Adrenal gland (tissue), 12 donors: ENCODE measurements around the gene ABI3BP. TPM values are rescaled to one million over a fixed set of nuclear protein-coding genes. Genes with fewer than 3 reads are reported as not detected.

ENCODE experiments used
- DNase-seq, 7 donors: peaks; one replicate each; pipeline ENCODE4 v3.0.0-alpha.2; 2019 to 2020
- H3K27ac ChIP-seq, 5 donors: fragments of 200-600 bp; sonication (generic) in 4 of 5; 1 replicate in 3 of 5; 2 replicates in 2 of 5; pipeline versions ENCODE4 v1.5.1 to v1.8.0; 2016 to 2020; ENCODE audit warnings: mild to moderate bottlenecking in 1 of 5
- H3K27me3 ChIP-seq: fragments of 200-600 bp; 2 replicates; pipeline ENCODE4 v1.8.0; 2021
- H3K36me3 ChIP-seq, 2 donors: fragments of 200-600 bp; replicated peaks in 1 of 2; 1 replicate in 1 of 2; 2 replicates in 1 of 2; pipeline versions ENCODE4 v1.5.1 to v1.8.0; 2018 to 2022
- H3K4me1 ChIP-seq, 2 donors: fragments of 200-600 bp; replicated peaks in 1 of 2; 1 replicate in 1 of 2; 2 replicates in 1 of 2; pipeline versions ENCODE4 v1.5.1 to v1.8.0; 2018 to 2021
- H3K4me3 ChIP-seq, 4 donors: fragments of 200-600 bp; sonication (generic) in 3 of 4; one replicate each; pipeline ENCODE4 v1.5.1; 2016 to 2018
- H3K9me3 ChIP-seq, 3 donors: fragments of 200-600 bp; sonication (generic) in 1 of 3; replicated peaks in 1 of 3; 1 replicate in 2 of 3; 2 replicates in 1 of 3; pipeline versions ENCODE4 v1.5.1 to v1.8.0; 2016 to 2021
- CTCF ChIP-seq, 6 experiments: fragments of 450-650 bp in 4 of 6; fragments of 200-600 bp in 2 of 6; sonication (generic) in 1 of 6; IDR thresholded peaks; 1 replicate in 5 of 6; 2 replicates in 1 of 6; pipeline versions ENCODE4 v1.5.1 to v1.8.0; 2016 to 2021; ENCODE audit warnings: antibody characterized with exemption in 6 of 6, mild to moderate bottlenecking in 2 of 6, moderate library complexity in 1 of 6
- POLR2A ChIP-seq, 2 donors: fragments of 450-650 bp; IDR thresholded peaks; one replicate each; pipeline ENCODE4 v1.6.1; 2017; ENCODE audit warnings: antibody characterized with exemption in 2 of 2, mild to moderate bottlenecking in 2 of 2, moderate library complexity in 1 of 2
- WGBS, 4 donors: extraction: QIAGEN DNeasy Blood & Tissue Kit in 2 of 4; methylation state at CpG; one replicate each; pipeline versions ENCODE4 v1.1.5 to v1.1.7; 2013 to 2017; 5-methylcytosine and 5-hydroxymethylcytosine counted together
- intact Hi-C, 2 donors: fragments of 100-400 bp; cut with DNase I; formaldehyde crosslinking; loops; one replicate each; pipeline versions ENCODE4 v1.14.1 to v1.15.0; 2022 to 2023
- polyA plus RNA-seq, 3 donors: library from polyadenylated mRNA; stranded (reverse); fragments of 200-250 nt in 2 of 3; fragments of 350-450 nt in 1 of 3; fragmentation: Illumina TruSeq in 1 of 3; extraction: RNeasy Lipid Tissue Mini Kit (QIAGEN cat#74804) in 1 of 3; gene quantifications; one replicate each; pipeline ENCODE4 v1.2.3, GENCODE V29; 2013 to 2014
- total RNA-seq, 9 donors: library from RNA; depleted of rRNA in 4 of 9; stranded (reverse); fragments of >200 nt in 4 of 9; fragments of 120-200 nt in 1 of 9; fragmentation: NEBNext Ultra II Directional in 1 of 9; extraction: Animal tissue kit (Norgen Biotek cat#: 25700) in 1 of 9; gene quantifications; one replicate each; pipeline versions ENCODE4 v1.1.0 to v1.2.4, GENCODE V29; 2013 to 2023
- donor health status: healthy with polysubstance abuse.
- donor health status: Bipolar disorder and iron deficiency.
- donor health status: DM: yes; HTN: yes; CAD: no.
- donor health status: DM: no; HTN: no; CAD: no.
- donor health status: DM: no; HTN: no; CAD: no.
- donor health status: DM: yes; HTN: yes; CAD: no.

Gene ABI3BP
- total and polyA plus RNA-seq, 12 donors: 3.4 to 50.3 (median 18.7) TPM

- WGBS, 4 donors: 71 to 75% (median 74%) methylated on average over 2 of the region's 2 CpGs
- TF ChIP-seq CTCF (IDR thresholded peaks at IDR 0.05) (no peak), POLR2A (IDR thresholded peaks at IDR 0.05) (no peak)
- no peak for DNase-seq
- Histone ChIP-seq H3K4me1 (no peaks in the 10 kb centered on the region), H3K9me3 (no peaks in the 10 kb centered on the region), H3K27ac (no peak overlapping the region), H3K4me3 (no peak overlapping the region), H3K36me3 (no peaks in the 10 kb centered on the region), H3K27me3 (no peaks in the 10 kb centered on the region)
- intact Hi-C loops: no loop called here
Observed at GRCh38 chr3:100966807-100967206, 26.4 kb downstream of the ABI3BP start.

- DNase-seq: no peak
- H3K9me3 ChIP-seq: no peaks in the 10 kb centered on the region
- H3K27ac ChIP-seq: no peak overlapping the region
- H3K4me1 ChIP-seq: no peaks in the 10 kb centered on the region
- TF ChIP-seq CTCF (IDR thresholded peaks at IDR 0.05) (no peak), POLR2A (IDR thresholded peaks at IDR 0.05) (no peak)
- H3K4me3 ChIP-seq: no peak overlapping the region
- H3K36me3 ChIP-seq: no peaks in the 10 kb centered on the region
- intact Hi-C loops: no loop called here
- WGBS, 4 donors: 70 to 78% (median 73%) methylated on average over 3 of the region's 3 CpGs
- H3K27me3 ChIP-seq: no peaks in the 10 kb centered on the region
Observed at GRCh38 chr3:100966049-100966491, 27.2 kb downstream of the ABI3BP start.

GRCh38 chr3:100963041-100963440 is 30.2 kb downstream of the ABI3BP start:
- 81 to 87% (median 86%) methylated on average over 1 of the region's 1 CpG for WGBS, 4 donors
- no peaks in the 10 kb centered on the region for H3K36me3 ChIP-seq
- no peak for DNase-seq
- H3K9me3 ChIP-seq: peaks cover 0 to 6% (median 0%) of the 10 kb centered on the region in 3 donors
- H3K4me3 ChIP-seq: no peak overlapping the region
- intact Hi-C loops: no loop called here
- H3K27ac ChIP-seq: no peak overlapping the region
- no peak for TF ChIP-seq CTCF (IDR thresholded peaks at IDR 0.05)
- TF ChIP-seq POLR2A (IDR thresholded peaks at IDR 0.05): no peak
- H3K4me1 ChIP-seq: no peaks in the 10 kb centered on the region
- no peaks in the 10 kb centered on the region for H3K27me3 ChIP-seq

- Histone ChIP-seq H3K4me3 (no peak overlapping the region), H3K9me3 (peaks cover 0 to 6% (median 0%) of the 10 kb centered on the region in 3 donors), H3K27ac (no peak overlapping the region), H3K27me3 (no peaks in the 10 kb centered on the region), H3K36me3 (no peaks in the 10 kb centered on the region), H3K4me1 (no peaks in the 10 kb centered on the region)
- no peak for TF ChIP-seq POLR2A (IDR thresholded peaks at IDR 0.05)
- TF ChIP-seq CTCF (IDR thresholded peaks at IDR 0.05): no peak
- no peak for DNase-seq
- intact Hi-C loops: no loop called here
- WGBS, 4 donors: 71 to 77% (median 72%) methylated on average over 3 of the region's 3 CpGs
Observed at GRCh38 chr3:100957261-100957986, 35.8 kb downstream of the ABI3BP start.
